ENCODE measurements around the gene DDAH1.

GRCh38 chr1:85296980-85297379 lies 168.0 kb downstream of the DDAH1 start:
- no peak for TF ChIP-seq REST (IDR thresholded peaks at IDR 0.05; ENCODE audit: unreplicated experiment)
- TF ChIP-seq, protein P1, sequence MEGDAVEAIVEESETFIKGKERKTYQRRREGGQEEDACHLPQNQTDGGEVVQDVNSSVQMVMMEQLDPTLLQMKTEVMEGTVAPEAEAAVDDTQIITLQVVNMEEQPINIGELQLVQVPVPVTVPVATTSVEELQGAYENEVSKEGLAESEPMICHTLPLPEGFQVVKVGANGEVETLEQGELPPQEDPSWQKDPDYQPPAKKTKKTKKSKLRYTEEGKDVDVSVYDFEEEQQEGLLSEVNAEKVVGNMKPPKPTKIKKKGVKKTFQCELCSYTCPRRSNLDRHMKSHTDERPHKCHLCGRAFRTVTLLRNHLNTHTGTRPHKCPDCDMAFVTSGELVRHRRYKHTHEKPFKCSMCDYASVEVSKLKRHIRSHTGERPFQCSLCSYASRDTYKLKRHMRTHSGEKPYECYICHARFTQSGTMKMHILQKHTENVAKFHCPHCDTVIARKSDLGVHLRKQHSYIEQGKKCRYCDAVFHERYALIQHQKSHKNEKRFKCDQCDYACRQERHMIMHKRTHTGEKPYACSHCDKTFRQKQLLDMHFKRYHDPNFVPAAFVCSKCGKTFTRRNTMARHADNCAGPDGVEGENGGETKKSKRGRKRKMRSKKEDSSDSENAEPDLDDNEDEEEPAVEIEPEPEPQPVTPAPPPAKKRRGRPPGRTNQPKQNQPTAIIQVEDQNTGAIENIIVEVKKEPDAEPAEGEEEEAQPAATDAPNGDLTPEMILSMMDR (conservative IDR thresholded peaks at IDR 0.05; ENCODE audit: low read depth in 2 of 2): no peak
- TF ChIP-seq ETS1 (IDR thresholded peaks at IDR 0.05): no peak

Data from GM23338 (cell line).